Cardiac fibroblast (primary cell): ENCODE data around the gene FMNL2.

Experiments used
- DNase-seq, 2 donors: peaks; one replicate each; pipeline versions ENCODE4 v3.0.0 to v3.0.0-alpha.2; 2010; ENCODE audit warnings: low read depth in 2 of 2
- H3K4me3 ChIP-seq, 2 donors: replicated peaks in 1 of 2; 1 replicate in 1 of 2; 2 replicates in 1 of 2; pipeline ENCODE4 v1.5.1; 2011; ENCODE audit warnings: low read depth in 2 of 2, low read length in 2 of 2, mild to moderate bottlenecking in 2 of 2, moderate library complexity in 1 of 2
- CTCF ChIP-seq: IDR thresholded peaks from one replicate; pipeline ENCODE4 v1.5.1; 2011; ENCODE audit warnings: low read depth, mild to moderate bottlenecking, low read length, inconsistent platforms

FMNL2 gene

GRCh38 chr2:152372438-152372984 lies 37.5 kb downstream of the FMNL2 start:
- TF ChIP-seq CTCF = no peak

GRCh38 chr2:152375174-152375573 lies 40.2 kb downstream of the FMNL2 start:
- TF ChIP-seq CTCF = no peak
- no peak overlapping the region for H3K4me3 ChIP-seq
- no peak for DNase-seq

More at GRCh38 chr2:152372438-152372984, 37.5 kb downstream of the FMNL2 start:
- no peak for DNase-seq
- H3K4me3 ChIP-seq = no peak overlapping the region

- no peak for TF ChIP-seq CTCF
Observed at GRCh38 chr2:152376385-152376784, 41.4 kb downstream of the FMNL2 start.

GRCh38 chr2:152376968-152377367 lies 42.0 kb downstream of the FMNL2 start:
- TF ChIP-seq CTCF = no peak
- peak in 1 of 2 donors; percentile 22 for DNase-seq
- H3K4me3 ChIP-seq = no peak overlapping the region

More at GRCh38 chr2:152376385-152376784, 41.4 kb downstream of the FMNL2 start:
- H3K4me3 ChIP-seq = no peak overlapping the region
- no peak for DNase-seq

- no peak overlapping the region for H3K4me3 ChIP-seq
- DNase-seq = no peak
- TF ChIP-seq CTCF = no peak
Observed at GRCh38 chr2:152379089-152379488, 44.1 kb downstream of the FMNL2 start.

- H3K4me3 ChIP-seq = no peak overlapping the region
- TF ChIP-seq CTCF = no peak
- DNase-seq = no peak
Observed at GRCh38 chr2:152380261-152381055, 45.5 kb downstream of the FMNL2 start.
